ENCODE results near the gene BTNL9.
"Not testable (repeated sequence)": the region's sequence is repeated elsewhere in the genome, so short reads cannot be mapped to it uniquely, and the experiment has no call there.

Gene BTNL9

DNA sequence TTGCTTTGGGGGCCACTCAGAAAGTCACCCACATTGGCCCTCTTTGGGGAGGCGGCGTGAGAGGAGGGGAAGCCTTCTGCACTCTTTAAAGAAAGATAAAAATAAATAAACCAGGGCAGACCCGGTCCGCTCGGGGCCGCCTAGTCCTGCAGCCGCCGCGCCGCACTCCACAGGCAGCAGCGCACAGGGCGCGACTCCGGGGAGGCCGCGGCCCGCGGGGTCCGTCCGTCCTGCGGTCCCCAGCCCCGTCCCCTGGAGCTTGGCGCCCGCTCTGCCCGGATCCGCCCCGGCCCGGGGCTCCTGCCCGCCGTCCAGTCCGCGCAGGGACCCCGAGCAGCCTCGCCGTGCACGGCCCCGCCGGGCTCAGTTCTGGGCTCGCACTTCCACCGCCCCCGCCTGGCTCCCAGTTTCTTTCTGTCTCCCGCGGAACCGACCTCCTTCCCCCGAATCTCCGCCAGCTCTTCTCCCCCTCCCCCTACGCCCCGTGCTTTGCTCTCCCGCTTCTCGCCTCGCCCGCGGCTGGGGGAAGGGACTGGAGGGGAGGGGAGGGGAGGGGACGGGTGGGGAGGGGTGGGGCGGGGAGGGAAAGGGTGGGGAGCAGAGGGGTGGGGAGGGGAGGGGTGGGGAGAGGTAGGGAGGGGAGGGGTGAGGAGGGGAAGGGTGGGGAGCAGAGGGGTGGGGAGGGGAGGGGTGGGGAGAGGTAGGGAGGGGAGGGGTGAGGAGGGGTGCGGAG lies 57.9 kb downstream of the BTNL9 start:
- H3K9ac ChIP-seq (ENCODE audit: low read length); H2BK15ac ChIP-seq (replicated peaks; ENCODE audit: low read depth): not testable (repeated sequence)
- no CpG with 5 or more reads among the region's 56 CpGs for WGBS (ENCODE audit: extremely low coverage, insufficient coverage, low lambda C conversion rate)

DNA sequence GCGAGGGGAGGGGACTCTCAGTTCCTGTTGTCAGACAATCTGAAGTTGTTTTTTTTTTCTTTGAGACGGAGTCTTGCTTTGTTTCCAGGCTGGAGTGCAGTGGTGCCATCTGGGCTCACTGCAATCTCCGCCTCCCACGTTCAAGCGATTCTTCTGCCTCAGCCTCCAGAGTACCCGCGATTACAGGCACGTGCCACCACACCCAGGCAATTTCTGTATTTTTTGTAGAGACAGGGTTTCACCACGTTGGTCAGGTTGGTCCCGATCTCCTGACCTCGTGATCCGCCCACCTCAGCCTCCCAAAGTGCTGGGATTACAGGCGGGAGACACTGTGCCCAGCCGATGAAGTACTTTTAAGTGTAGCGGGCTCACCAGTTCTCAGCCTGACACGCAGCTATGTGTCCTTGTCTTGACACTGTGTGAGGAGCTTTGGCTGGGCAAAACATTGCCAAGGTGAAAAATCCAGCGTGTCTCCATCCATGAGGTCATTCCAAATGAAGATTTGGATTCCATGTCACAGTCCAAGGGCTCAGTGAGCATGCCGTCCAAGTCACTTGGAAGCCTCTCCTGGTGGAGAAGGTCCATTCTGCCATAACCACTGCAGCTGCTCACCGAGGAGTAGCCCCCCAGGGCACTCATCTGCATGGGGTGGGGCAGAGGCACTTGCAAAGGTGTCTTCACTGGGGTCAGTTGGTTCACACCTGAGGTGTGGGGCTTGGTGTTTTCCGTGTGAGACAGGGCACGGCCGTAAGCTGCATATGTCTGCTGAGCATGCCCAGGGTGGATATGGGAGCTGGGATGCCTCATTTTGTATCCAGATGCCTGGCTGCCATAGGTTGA lies 58.9 kb downstream of the BTNL9 start:
- Histone ChIP-seq H3K79me1 (ENCODE audit: low read length) (no peaks in the 10 kb centered on the region), H3K56ac (ENCODE audit: low read length) (no peak overlapping the region), H2BK5ac (ENCODE audit: low read length) (no peak overlapping the region), H2BK15ac (replicated peaks; ENCODE audit: low read depth) (no peak overlapping the region), H3K4me1 (ENCODE audit: control insufficient read depth, low read depth, low read length) (no peaks in the 10 kb centered on the region), H3K79me2 (ENCODE audit: control insufficient read depth, insufficient read depth, low read length) (no peaks in the 10 kb centered on the region), H3K4ac (ENCODE audit: low read depth, low read length) (no peak overlapping the region), H3K27me3 (ENCODE audit: insufficient read depth, low read length, poor library complexity) (peaks cover 12% of the 10 kb centered on the region), H3K4me2 (ENCODE audit: low read length) (no peak overlapping the region), H2AK5ac (ENCODE audit: low read length) (no peak overlapping the region), H3K18ac (ENCODE audit: low read length) (no peak overlapping the region), H3K36me3 (ENCODE audit: control insufficient read depth, insufficient read depth, low read length) (no peaks in the 10 kb centered on the region), H3K9ac (ENCODE audit: low read length) (no peak overlapping the region), H2BK120ac (ENCODE audit: low read depth, low read length) (no peak overlapping the region), H4K5ac (ENCODE audit: low read length) (no peak overlapping the region), H3K23ac (ENCODE audit: low read length) (no peak overlapping the region), H3K27ac (ENCODE audit: low read depth, low read length) (no peak overlapping the region), H4K8ac (ENCODE audit: low read depth, low read length) (no peak overlapping the region), H3K4me3 (ENCODE audit: low read length) (no peak overlapping the region)
- WGBS (ENCODE audit: extremely low coverage, insufficient coverage, low lambda C conversion rate) = no CpG with 5 or more reads among the region's 22 CpGs
- peak; percentile 37 for DNase-seq

More for the DNA sequence above, 57.9 kb downstream of the BTNL9 start:
- H3K36me3 ChIP-seq (ENCODE audit: control insufficient read depth, insufficient read depth, low read length); H3K23ac ChIP-seq (ENCODE audit: low read length); H3K4me3 ChIP-seq (ENCODE audit: low read length); H3K79me2 ChIP-seq (ENCODE audit: control insufficient read depth, insufficient read depth, low read length); H3K56ac ChIP-seq (ENCODE audit: low read length); H3K4me1 ChIP-seq (ENCODE audit: control insufficient read depth, low read depth, low read length); H3K27ac ChIP-seq (ENCODE audit: low read depth, low read length); H3K18ac ChIP-seq (ENCODE audit: low read length); H2BK120ac ChIP-seq (ENCODE audit: low read depth, low read length); H3K4me2 ChIP-seq (ENCODE audit: low read length); H4K8ac ChIP-seq (ENCODE audit: low read depth, low read length); H3K79me1 ChIP-seq (ENCODE audit: low read length); H2BK5ac ChIP-seq (ENCODE audit: low read length); H4K5ac ChIP-seq (ENCODE audit: low read length); H3K4ac ChIP-seq (ENCODE audit: low read depth, low read length); H2AK5ac ChIP-seq (ENCODE audit: low read length): not testable (repeated sequence)
- H3K27me3 ChIP-seq (ENCODE audit: insufficient read depth, low read length, poor library complexity) = peaks cover 12% of the 10 kb centered on the region
- DNase-seq = peak; percentile 11

DNA sequence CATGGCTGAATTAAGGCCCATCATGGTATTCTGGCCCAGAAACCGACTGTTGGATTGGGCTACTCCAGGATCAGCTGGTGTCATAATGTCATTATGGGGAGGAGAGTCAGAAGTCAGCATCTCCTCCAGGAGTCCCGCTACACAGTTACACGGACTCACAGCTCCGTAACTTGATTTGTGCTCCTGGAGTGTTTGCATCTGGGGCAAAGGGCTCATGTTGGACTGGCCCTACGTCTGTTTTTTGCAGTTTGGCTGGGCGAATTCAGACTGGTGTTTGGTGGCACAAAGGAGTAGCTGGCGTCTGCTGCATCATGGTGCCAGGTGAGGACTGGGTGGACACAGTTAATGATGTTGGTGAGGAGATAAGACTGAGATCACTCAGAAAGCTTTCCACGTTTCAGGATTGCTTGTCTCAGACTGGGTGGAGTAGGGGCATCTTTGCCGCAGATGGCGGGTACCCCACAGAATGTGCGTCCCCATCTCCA lies 59.6 kb downstream of the BTNL9 start:
- no peaks in the 10 kb centered on the region for H3K79me1 ChIP-seq (ENCODE audit: low read length)
- H4K5ac ChIP-seq (ENCODE audit: low read length) = no peak overlapping the region
- no peak overlapping the region for H2BK15ac ChIP-seq (replicated peaks; ENCODE audit: low read depth)
- no peak overlapping the region for H2BK120ac ChIP-seq (ENCODE audit: low read depth, low read length)
- no peak overlapping the region for H4K8ac ChIP-seq (ENCODE audit: low read depth, low read length)
- no peak overlapping the region for H3K4ac ChIP-seq (ENCODE audit: low read depth, low read length)
- H2AK5ac ChIP-seq (ENCODE audit: low read length) = no peak overlapping the region
- H3K56ac ChIP-seq (ENCODE audit: low read length) = no peak overlapping the region
- DNase-seq = peak; percentile 16
- H3K27me3 ChIP-seq (ENCODE audit: insufficient read depth, low read length, poor library complexity) = peaks cover 12% of the 10 kb centered on the region
- no peak overlapping the region for H3K4me3 ChIP-seq (ENCODE audit: low read length)
- H3K4me2 ChIP-seq (ENCODE audit: low read length) = no peak overlapping the region
- H3K18ac ChIP-seq (ENCODE audit: low read length) = no peak overlapping the region
- H2BK5ac ChIP-seq (ENCODE audit: low read length) = no peak overlapping the region
- H3K23ac ChIP-seq (ENCODE audit: low read length) = no peak overlapping the region
- H3K27ac ChIP-seq (ENCODE audit: low read depth, low read length) = no peak overlapping the region
- WGBS (ENCODE audit: extremely low coverage, insufficient coverage, low lambda C conversion rate) = no CpG with 5 or more reads among the region's 11 CpGs
- no peaks in the 10 kb centered on the region for H3K79me2 ChIP-seq (ENCODE audit: control insufficient read depth, insufficient read depth, low read length)
- H3K9ac ChIP-seq (ENCODE audit: low read length) = no peak overlapping the region
- no peaks in the 10 kb centered on the region for H3K36me3 ChIP-seq (ENCODE audit: control insufficient read depth, insufficient read depth, low read length)
- no peaks in the 10 kb centered on the region for H3K4me1 ChIP-seq (ENCODE audit: control insufficient read depth, low read depth, low read length)

DNA sequence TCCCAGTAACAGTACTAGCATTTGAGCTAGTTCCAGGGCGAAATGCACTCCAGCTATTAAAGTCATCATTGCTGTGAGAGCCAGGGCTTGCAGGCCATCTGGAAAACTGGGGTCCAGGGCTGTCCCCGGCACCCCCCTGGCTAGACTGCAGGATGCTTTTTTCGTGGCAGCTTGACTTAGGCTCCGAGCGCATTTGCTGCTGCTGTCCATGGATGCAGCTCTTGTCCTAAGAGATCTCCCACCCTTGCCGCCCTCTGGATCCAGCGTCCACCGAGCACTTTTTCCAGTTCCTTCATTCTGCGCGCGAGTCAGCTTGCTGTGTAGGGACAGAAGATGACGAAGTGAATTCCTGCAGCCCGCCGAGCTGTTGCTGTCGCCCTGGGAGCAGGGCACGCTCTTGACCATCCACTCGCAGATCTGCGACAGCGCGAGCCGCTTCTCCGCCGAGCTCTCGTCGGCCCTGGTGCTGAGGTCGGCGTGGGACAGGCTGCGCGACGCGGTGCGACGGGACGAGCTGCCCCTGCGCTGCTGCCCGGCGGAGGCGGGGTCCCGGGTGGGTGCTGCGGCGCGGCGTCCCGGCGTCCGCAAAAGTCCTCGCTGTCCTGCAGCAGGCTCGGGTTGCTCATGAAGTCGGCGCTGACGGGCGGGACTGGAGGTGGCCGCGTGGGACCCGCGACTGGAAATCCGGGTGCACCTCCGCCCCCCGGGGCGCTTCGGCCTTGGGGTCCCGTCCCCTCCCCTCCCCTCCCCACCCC lies 60.2 kb downstream of the BTNL9 start:
- DNase-seq = peak; percentile 46

DNA sequence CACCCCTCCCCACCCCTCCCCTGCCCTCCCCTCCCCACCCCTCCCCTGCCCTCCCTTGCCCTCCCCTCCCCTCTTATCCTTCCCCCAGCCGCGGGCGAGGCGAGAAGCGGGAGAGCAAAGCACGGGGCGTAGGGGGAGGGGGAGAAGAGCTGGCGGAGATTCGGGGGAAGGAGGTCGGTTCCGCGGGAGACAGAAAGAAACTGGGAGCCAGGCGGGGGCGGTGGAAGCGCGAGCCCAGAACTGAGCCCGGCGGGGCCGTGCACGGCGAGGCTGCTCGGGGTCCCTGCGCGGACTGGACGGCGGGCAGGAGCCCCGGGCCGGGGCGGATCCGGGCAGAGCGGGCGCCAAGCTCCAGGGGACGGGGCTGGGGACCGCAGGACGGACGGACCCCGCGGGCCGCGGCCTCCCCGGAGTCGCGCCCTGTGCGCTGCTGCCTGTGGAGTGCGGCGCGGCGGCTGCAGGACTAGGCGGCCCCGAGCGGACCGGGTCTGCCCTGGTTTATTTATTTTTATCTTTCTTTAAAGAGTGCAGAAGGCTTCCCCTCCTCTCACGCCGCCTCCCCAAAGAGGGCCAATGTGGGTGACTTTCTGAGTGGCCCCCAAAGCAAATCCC lies 61.1 kb downstream of the BTNL9 start:
- H3K27me3 ChIP-seq (ENCODE audit: insufficient read depth, low read length, poor library complexity) = peaks cover 12% of the 10 kb centered on the region

More for the DNA sequence above, 60.2 kb downstream of the BTNL9 start:
- Histone ChIP-seq H3K4me3 (ENCODE audit: low read length) (no peak overlapping the region), H3K4ac (ENCODE audit: low read depth, low read length) (no peak overlapping the region), H3K27ac (ENCODE audit: low read depth, low read length) (no peak overlapping the region), H3K9ac (ENCODE audit: low read length) (no peak overlapping the region), H3K4me1 (ENCODE audit: control insufficient read depth, low read depth, low read length) (no peaks in the 10 kb centered on the region), H3K36me3 (ENCODE audit: control insufficient read depth, insufficient read depth, low read length) (no peaks in the 10 kb centered on the region), H3K79me1 (ENCODE audit: low read length) (no peaks in the 10 kb centered on the region), H3K27me3 (ENCODE audit: insufficient read depth, low read length, poor library complexity) (peaks cover 12% of the 10 kb centered on the region), H2BK15ac (replicated peaks; ENCODE audit: low read depth) (no peak overlapping the region), H2BK5ac (ENCODE audit: low read length) (no peak overlapping the region), H4K5ac (ENCODE audit: low read length) (no peak overlapping the region), H2BK120ac (ENCODE audit: low read depth, low read length) (no peak overlapping the region), H3K23ac (ENCODE audit: low read length) (no peak overlapping the region), H3K79me2 (ENCODE audit: control insufficient read depth, insufficient read depth, low read length) (no peaks in the 10 kb centered on the region), H3K56ac (ENCODE audit: low read length) (peak overlapping the region; percentile 25), H4K8ac (ENCODE audit: low read depth, low read length) (no peak overlapping the region), H3K4me2 (ENCODE audit: low read length) (peak overlapping the region; percentile 18), H2AK5ac (ENCODE audit: low read length) (no peak overlapping the region), H3K18ac (ENCODE audit: low read length) (no peak overlapping the region)
- WGBS (ENCODE audit: extremely low coverage, insufficient coverage, low lambda C conversion rate) = no CpG with 5 or more reads among the region's 62 CpGs

More for the DNA sequence above, 61.1 kb downstream of the BTNL9 start:
- H3K4me1 ChIP-seq (ENCODE audit: control insufficient read depth, low read depth, low read length); H3K4me3 ChIP-seq (ENCODE audit: low read length); H3K4ac ChIP-seq (ENCODE audit: low read depth, low read length); H4K8ac ChIP-seq (ENCODE audit: low read depth, low read length); H2BK5ac ChIP-seq (ENCODE audit: low read length); H3K9ac ChIP-seq (ENCODE audit: low read length); H3K27ac ChIP-seq (ENCODE audit: low read depth, low read length); H2BK120ac ChIP-seq (ENCODE audit: low read depth, low read length); DNase-seq; H2AK5ac ChIP-seq (ENCODE audit: low read length); H2BK15ac ChIP-seq (replicated peaks; ENCODE audit: low read depth); H3K18ac ChIP-seq (ENCODE audit: low read length); H3K79me2 ChIP-seq (ENCODE audit: control insufficient read depth, insufficient read depth, low read length); H3K4me2 ChIP-seq (ENCODE audit: low read length); H4K5ac ChIP-seq (ENCODE audit: low read length); H3K56ac ChIP-seq (ENCODE audit: low read length); H3K36me3 ChIP-seq (ENCODE audit: control insufficient read depth, insufficient read depth, low read length); H3K23ac ChIP-seq (ENCODE audit: low read length); H3K79me1 ChIP-seq (ENCODE audit: low read length): not testable (repeated sequence)
- no CpG with 5 or more reads among the region's 54 CpGs for WGBS (ENCODE audit: extremely low coverage, insufficient coverage, low lambda C conversion rate)
